H9 (cell line): ENCODE measurements around the gene CENPO. TPM values are rescaled to one million over a fixed set of nuclear protein-coding genes. Genes with fewer than 3 reads are reported as not detected.

Experiments
- DNase-seq: peaks from one replicate; pipeline ENCODE4 v3.0.0-alpha.2; 2017
- H2AFZ ChIP-seq: one replicate; pipeline ENCODE4 v1.6.1; 2013; ENCODE audit warnings: mild to moderate bottlenecking, low read length, control low read depth, moderate library complexity
- H2AK5ac ChIP-seq: 2 replicates; pipeline ENCODE4 v1.6.1; 2013; ENCODE audit warnings: low read length, control low read depth, mixed read lengths; ENCODE audit not compliant: insufficient read length
- H2BK120ac ChIP-seq: one replicate; pipeline ENCODE4 v1.6.1; 2013; ENCODE audit warnings: low read depth, mild to moderate bottlenecking, low read length, control low read depth, inconsistent platforms; ENCODE audit not compliant: poor library complexity, severe bottlenecking
- H2BK12ac ChIP-seq: 2 replicates; pipeline ENCODE4 v1.6.1; 2013; ENCODE audit warnings: low read length, control low read depth, mixed read lengths, low read depth; ENCODE audit not compliant: insufficient read length
- H2BK15ac ChIP-seq: 2 replicates; pipeline ENCODE4 v1.6.1; 2013; ENCODE audit warnings: low read depth, low read length, control low read depth
- H2BK20ac ChIP-seq: one replicate; pipeline ENCODE4 v1.6.1; 2013; ENCODE audit warnings: low read depth, mild to moderate bottlenecking, low read length, control low read depth, inconsistent platforms; ENCODE audit not compliant: poor library complexity, severe bottlenecking
- H2BK5ac ChIP-seq: 2 replicates; pipeline ENCODE4 v1.6.1; 2013; ENCODE audit warnings: low read length, control low read depth, mixed read lengths; ENCODE audit not compliant: insufficient read length
- H3K14ac ChIP-seq: 2 replicates; pipeline ENCODE4 v1.6.1; 2013; ENCODE audit warnings: low read length, control low read depth; ENCODE audit not compliant: insufficient read depth
- H3K18ac ChIP-seq: 2 replicates; pipeline ENCODE4 v1.6.1; 2013; ENCODE audit warnings: low read depth, mild to moderate bottlenecking, mixed read lengths, low read length, control low read depth; ENCODE audit not compliant: insufficient read length
- H3K23ac ChIP-seq: 2 replicates; pipeline ENCODE4 v1.6.1; 2013; ENCODE audit warnings: low read length, control low read depth, mixed read lengths, low read depth; ENCODE audit not compliant: insufficient read length
- H3K23me2 ChIP-seq: 2 replicates; pipeline ENCODE4 v1.6.1; 2013; ENCODE audit warnings: low read depth, mild to moderate bottlenecking, mixed read lengths, low read length, control low read depth; ENCODE audit not compliant: insufficient read length, poor library complexity, severe bottlenecking
- H3K27ac ChIP-seq: 2 replicates; pipeline ENCODE4 v1.5.1; 2013; ENCODE audit warnings: low read length, control low read depth, mixed read lengths, low read depth; ENCODE audit not compliant: insufficient read length
- H3K27me3 ChIP-seq: 2 replicates; pipeline ENCODE4 v1.6.1; 2013; ENCODE audit warnings: low read length, control low read depth, inconsistent platforms; ENCODE audit not compliant: insufficient read depth
- H3K4ac ChIP-seq: 2 replicates; pipeline ENCODE4 v1.6.1; 2013; ENCODE audit warnings: low read depth, mild to moderate bottlenecking, control low read depth, inconsistent platforms, low read length, moderate library complexity
- H3K4me1 ChIP-seq: 2 replicates; pipeline ENCODE4 v1.6.1; 2013; ENCODE audit warnings: low read length, control low read depth, inconsistent platforms; ENCODE audit not compliant: insufficient read depth
- H3K4me2 ChIP-seq: 2 replicates; pipeline ENCODE4 v1.6.1; 2013; ENCODE audit warnings: low read length, control low read depth, mixed read lengths; ENCODE audit not compliant: insufficient read length, insufficient read depth
- H3K56ac ChIP-seq: 2 replicates; pipeline ENCODE4 v1.6.1; 2013; ENCODE audit warnings: low read depth, mild to moderate bottlenecking, mixed read lengths, low read length, control low read depth; ENCODE audit not compliant: insufficient read length
- H3K79me1 ChIP-seq: 2 replicates; pipeline ENCODE4 v1.6.1; 2013; ENCODE audit warnings: low read depth, mild to moderate bottlenecking, moderate library complexity, low read length, control low read depth, inconsistent platforms; ENCODE audit not compliant: insufficient read depth, poor library complexity, severe bottlenecking
- H3K79me2 ChIP-seq: 2 replicates; pipeline ENCODE4 v1.6.1; 2013; ENCODE audit warnings: low read length, control low read depth, inconsistent platforms; ENCODE audit not compliant: insufficient read depth
- H3K9ac ChIP-seq: 2 replicates; pipeline ENCODE4 v1.6.1; 2013; ENCODE audit warnings: low read length, control low read depth, mixed read lengths; ENCODE audit not compliant: insufficient read length; ENCODE audit errors: extremely low read depth
- H3K9me3 ChIP-seq: one replicate; pipeline ENCODE4 v1.6.1; 2013; ENCODE audit warnings: low read depth, low read length, inconsistent platforms; ENCODE audit not compliant: control insufficient read depth
- H3T11ph ChIP-seq: one replicate; pipeline ENCODE4 v1.6.1; 2013; ENCODE audit warnings: mild to moderate bottlenecking, low read length, control low read depth, inconsistent platforms
- H4K20me1 ChIP-seq: one replicate; pipeline ENCODE4 v1.6.1; 2013; ENCODE audit not compliant: control insufficient read depth, insufficient read length, insufficient read depth
- H4K5ac ChIP-seq: 2 replicates; pipeline ENCODE4 v1.6.1; 2013; ENCODE audit warnings: low read depth, mild to moderate bottlenecking, mixed read lengths, low read length, control low read depth; ENCODE audit not compliant: insufficient read length
- H4K8ac ChIP-seq: replicated peaks from 2 replicates; pipeline ENCODE4 v1.6.1; 2013; ENCODE audit warnings: low read length, control low read depth, mixed read lengths, low read depth; ENCODE audit not compliant: insufficient read length
- H4K91ac ChIP-seq: 2 replicates; pipeline ENCODE4 v1.6.1; 2013; ENCODE audit warnings: low read depth, mild to moderate bottlenecking, moderate library complexity, mixed read lengths, low read length, control low read depth; ENCODE audit not compliant: insufficient read length
- H3K27ac Mint-ChIP-seq, 3 experiments: 2 replicates in 2 of 3; 3 replicates in 1 of 3; pipeline ENCODE4 v1.8.0; 2020 to 2021; ENCODE audit warnings: mixed read lengths in 3 of 3, mild to moderate bottlenecking in 1 of 3, moderate library complexity in 1 of 3
- H3K27me3 Mint-ChIP-seq: 2 replicates; pipeline ENCODE4 v1.8.0; 2021; ENCODE audit warnings: low read depth, mild to moderate bottlenecking, moderate library complexity, mixed read lengths
- H3K36me3 Mint-ChIP-seq, 3 experiments: 2 replicates in 2 of 3; 3 replicates in 1 of 3; pipeline ENCODE4 v1.8.0; 2020 to 2021; ENCODE audit warnings: low read depth in 3 of 3, mixed read lengths in 3 of 3; ENCODE audit not compliant: insufficient read depth in 1 of 3
- H3K4me1 Mint-ChIP-seq, 2 experiments: 2 replicates each; pipeline ENCODE4 v1.8.0; 2020; ENCODE audit warnings: mixed read lengths in 2 of 2
- H3K4me3 Mint-ChIP-seq, 2 experiments: 2 replicates in 1 of 2; 3 replicates in 1 of 2; pipeline ENCODE4 v1.8.0; 2020 to 2021; ENCODE audit warnings: mild to moderate bottlenecking in 2 of 2, mixed read lengths in 2 of 2, moderate library complexity in 1 of 2
- H3K9me3 Mint-ChIP-seq, 2 experiments: 2 replicates in 1 of 2; 3 replicates in 1 of 2; pipeline ENCODE4 v1.8.0; 2020; ENCODE audit warnings: mild to moderate bottlenecking in 2 of 2, mixed read lengths in 2 of 2, moderate library complexity in 1 of 2
- WGBS: extraction: QIAGEN DNeasy Blood & Tissue Kit; methylation state at CpG from one replicate; pipeline ENCODE4 v1.1.7; 2013; ENCODE audit warnings: missing lambda C conversion rate, low lambda C conversion rate, mixed read lengths; ENCODE audit not compliant: insufficient read length; ENCODE audit errors: extremely low coverage; 5-methylcytosine and 5-hydroxymethylcytosine counted together
- total RNA-seq: library from RNA; stranded (reverse); gene quantifications from 2 replicates; pipeline ENCODE4 v1.2.1, GENCODE V29; 2021
- TF ChIP-seq, protein P1 (sequence below): fragments of 200-600 bp; sonication (generic); conservative IDR thresholded peaks from 3 replicates; pipeline ENCODE4 v1.8.0; 2021; ENCODE audit warnings: antibody characterized with exemption, mild to moderate bottlenecking

Gene CENPO
- total RNA-seq, 1 experiment from 2014 or later: 49.5 TPM

DNA sequence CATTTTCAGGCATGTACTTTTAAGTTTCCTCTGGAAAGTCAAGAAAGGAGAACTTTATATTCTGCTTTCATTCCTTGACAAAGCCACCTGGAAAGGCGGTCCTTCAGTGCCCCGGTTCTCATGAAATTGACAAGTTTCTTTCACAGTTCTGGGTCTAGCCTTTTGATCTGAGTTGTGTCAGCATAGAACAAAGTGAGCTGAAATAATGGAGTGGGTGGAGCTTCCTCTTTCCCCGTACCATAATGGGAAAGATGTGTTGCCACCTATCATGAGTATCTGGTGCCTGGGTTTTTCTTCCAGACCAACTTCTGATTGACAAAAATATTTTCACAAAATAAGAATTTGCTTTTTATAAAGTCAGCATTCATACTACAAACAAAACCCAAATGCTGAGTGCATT is 49.3 kb upstream of the CENPO start:
- Histone ChIP-seq H3K9ac (no peak overlapping the region), H3K27me3 (no peaks in the 10 kb centered on the region), H3K27ac (no peak overlapping the region), H3K9me3 (no peaks in the 10 kb centered on the region), H3K4ac (no peak overlapping the region), H2AK5ac (no peak overlapping the region), H4K5ac (no peak overlapping the region), H3K23ac (no peak overlapping the region), H3T11ph (no peak overlapping the region), H2BK15ac (no peak overlapping the region), H4K20me1 (no peaks in the 10 kb centered on the region), H3K18ac (no peak overlapping the region), H2BK120ac (no peak overlapping the region), H3K14ac (no peak overlapping the region), H2BK5ac (no peak overlapping the region), H4K8ac (no peak overlapping the region), H3K79me2 (no peaks in the 10 kb centered on the region), H4K91ac (no peak overlapping the region), H3K23me2 (no peaks in the 10 kb centered on the region), H3K4me1 (no peaks in the 10 kb centered on the region), H3K79me1 (no peaks in the 10 kb centered on the region), H2BK20ac (no peak overlapping the region), H3K4me2 (no peak overlapping the region), H2BK12ac (no peak overlapping the region), H3K56ac (no peak overlapping the region), H2AFZ (no peak overlapping the region)
- Mint-ChIP-seq H3K36me3 (no peaks in the 10 kb centered on the region), H3K4me1 (peaks cover under 1% of the 10 kb centered on the region in 2 experiments; a peak in 2 of 4 replicates), H3K27me3 (no peaks in the 10 kb centered on the region), H3K27ac (no peak overlapping the region), H3K9me3 (no peaks in the 10 kb centered on the region), H3K4me3 (no peak overlapping the region)
- TF ChIP-seq, protein P1, sequence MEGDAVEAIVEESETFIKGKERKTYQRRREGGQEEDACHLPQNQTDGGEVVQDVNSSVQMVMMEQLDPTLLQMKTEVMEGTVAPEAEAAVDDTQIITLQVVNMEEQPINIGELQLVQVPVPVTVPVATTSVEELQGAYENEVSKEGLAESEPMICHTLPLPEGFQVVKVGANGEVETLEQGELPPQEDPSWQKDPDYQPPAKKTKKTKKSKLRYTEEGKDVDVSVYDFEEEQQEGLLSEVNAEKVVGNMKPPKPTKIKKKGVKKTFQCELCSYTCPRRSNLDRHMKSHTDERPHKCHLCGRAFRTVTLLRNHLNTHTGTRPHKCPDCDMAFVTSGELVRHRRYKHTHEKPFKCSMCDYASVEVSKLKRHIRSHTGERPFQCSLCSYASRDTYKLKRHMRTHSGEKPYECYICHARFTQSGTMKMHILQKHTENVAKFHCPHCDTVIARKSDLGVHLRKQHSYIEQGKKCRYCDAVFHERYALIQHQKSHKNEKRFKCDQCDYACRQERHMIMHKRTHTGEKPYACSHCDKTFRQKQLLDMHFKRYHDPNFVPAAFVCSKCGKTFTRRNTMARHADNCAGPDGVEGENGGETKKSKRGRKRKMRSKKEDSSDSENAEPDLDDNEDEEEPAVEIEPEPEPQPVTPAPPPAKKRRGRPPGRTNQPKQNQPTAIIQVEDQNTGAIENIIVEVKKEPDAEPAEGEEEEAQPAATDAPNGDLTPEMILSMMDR: no peak
- WGBS: no CpG with 5 or more reads among the region's 3 CpGs
- no peak for DNase-seq
